AG09309 (cell line): ENCODE data around the gene TMEM184B.

Source experiments
- DNase-seq: peaks from one replicate; pipeline ENCODE4 v3.0.0-alpha.2; 2010; ENCODE audit warnings: low read depth
- H3K4me3 ChIP-seq: 2 replicates; pipeline ENCODE4 v1.5.1; 2011; ENCODE audit warnings: mild to moderate bottlenecking, low read depth, low read length, moderate library complexity; ENCODE audit not compliant: control insufficient read depth
- CTCF ChIP-seq: IDR thresholded peaks from 2 replicates; pipeline ENCODE4 v1.5.1; 2011; ENCODE audit warnings: mild to moderate bottlenecking, low read depth, low read length, inconsistent platforms; ENCODE audit not compliant: insufficient read depth, control insufficient read depth; ENCODE audit errors: missing control alignments

TMEM184B gene

GRCh38 chr22:38226853-38227649 is 45.8 kb downstream of the TMEM184B start:
- no peak overlapping the region for H3K4me3 ChIP-seq
- TF ChIP-seq CTCF, result no peak
- no peak for DNase-seq

GRCh38 chr22:38223289-38223960 is 49.4 kb downstream of the TMEM184B start:
- no peak overlapping the region for H3K4me3 ChIP-seq
- no peak for TF ChIP-seq CTCF
- no peak for DNase-seq

DNA sequence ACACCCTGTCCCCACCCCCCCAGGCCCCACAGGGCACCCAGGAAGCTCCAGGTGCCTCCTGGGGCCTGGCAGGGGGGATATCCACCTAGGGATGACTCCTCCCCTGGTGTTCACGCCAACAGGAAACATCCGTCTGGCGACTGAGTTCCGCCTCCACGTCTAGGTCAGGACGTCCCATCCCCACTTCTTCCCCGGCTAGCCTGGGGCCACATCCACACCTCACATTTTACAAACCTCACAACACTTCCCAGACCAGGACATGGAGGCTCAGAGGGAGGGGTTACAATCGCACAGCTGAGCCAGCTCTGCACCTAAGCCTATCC is 50.1 kb downstream of the TMEM184B start:
- no peak overlapping the region for H3K4me3 ChIP-seq
- DNase-seq, result no peak
- no peak for TF ChIP-seq CTCF

GRCh38 chr22:38221908-38222796 is 50.7 kb downstream of the TMEM184B start:
- H3K4me3 ChIP-seq, result no peak overlapping the region
- DNase-seq, result no peak
- TF ChIP-seq CTCF, result no peak

GRCh38 chr22:38221407-38221806 is 51.4 kb downstream of the TMEM184B start:
- no peak for DNase-seq
- H3K4me3 ChIP-seq, result no peak overlapping the region
- TF ChIP-seq CTCF, result no peak

DNA sequence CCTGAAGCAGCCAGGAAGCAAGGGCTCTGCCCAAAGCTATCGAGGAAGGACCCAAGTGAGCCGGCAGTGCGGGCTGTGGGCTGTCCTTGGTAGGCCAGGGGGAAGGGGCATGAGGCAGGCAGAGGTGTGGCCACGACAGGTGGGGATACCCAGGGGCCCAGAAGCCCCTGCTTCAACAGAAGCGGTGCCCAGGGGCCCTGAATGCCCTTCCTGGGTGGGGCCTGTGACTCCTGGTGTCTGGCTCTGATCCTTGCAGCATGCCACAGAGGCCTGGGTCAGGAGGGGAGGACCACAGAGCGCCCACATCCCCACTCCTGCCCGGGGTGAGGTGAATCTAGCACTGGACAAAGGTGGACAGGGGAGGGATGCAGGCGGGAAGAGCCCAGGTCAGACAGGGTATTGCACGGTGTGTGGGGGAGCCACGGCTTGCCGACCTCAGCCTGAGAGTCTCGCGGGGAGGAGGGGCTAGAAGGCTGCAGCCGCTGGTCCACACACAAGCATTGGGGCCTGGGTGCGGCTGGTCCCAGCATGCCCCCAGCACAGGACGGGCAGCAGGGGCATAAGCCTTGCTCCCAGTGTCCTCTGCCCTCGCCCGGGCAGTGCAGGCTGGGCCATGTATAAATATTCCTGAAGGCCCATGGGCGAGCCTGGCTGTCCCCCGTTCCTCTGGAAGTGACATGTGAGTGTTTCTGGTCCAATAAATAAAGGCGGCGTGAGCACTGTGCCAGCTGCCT is 52.0 kb downstream of the TMEM184B start:
- H3K4me3 ChIP-seq, result no peak overlapping the region

More for the DNA sequence above, 52.0 kb downstream of the TMEM184B start:
- TF ChIP-seq CTCF, result no peak
- no peak for DNase-seq
